ENCODE results near the gene KHSRP.

DNA sequence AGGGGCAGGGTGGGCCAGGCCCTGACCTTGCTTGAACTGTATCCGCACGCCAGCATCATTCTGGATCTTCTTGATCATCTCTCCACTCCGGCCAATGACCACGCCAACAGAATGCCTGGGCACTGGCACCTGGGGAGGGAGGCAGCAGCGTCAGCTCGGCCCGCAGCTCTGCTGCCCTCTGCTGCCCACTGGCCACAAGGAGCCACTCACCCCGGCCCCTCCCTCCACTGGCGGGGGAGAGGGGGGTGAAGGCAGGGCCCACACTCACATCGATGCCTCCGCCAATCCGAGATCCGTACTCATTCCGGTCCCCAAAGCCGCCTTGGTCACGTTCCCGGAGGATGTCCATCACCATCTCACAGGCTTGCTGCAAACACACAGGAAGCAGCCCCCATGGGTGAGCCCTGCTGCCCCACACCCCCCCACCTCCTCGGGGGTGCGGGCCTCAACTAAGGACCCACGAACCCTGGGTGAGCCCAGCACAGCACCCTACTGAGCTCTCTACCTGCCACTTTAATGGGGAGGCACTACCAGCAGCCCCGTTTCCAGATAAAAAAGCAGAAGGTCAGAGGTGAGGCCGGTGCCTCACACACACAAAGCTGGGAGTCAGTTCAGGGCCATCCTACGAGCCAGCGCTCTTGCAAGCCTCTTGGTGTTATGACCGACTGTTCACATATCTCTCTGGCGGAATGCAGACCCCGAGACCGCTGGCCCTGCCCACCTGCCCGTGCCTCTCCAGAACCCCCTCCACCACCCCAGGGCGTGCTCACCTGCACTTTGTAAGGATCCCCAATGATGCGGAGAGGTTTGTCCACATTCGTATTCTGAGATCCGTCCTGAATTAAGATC is 6.7 kb downstream of the KHSRP start:
- TF ChIP-seq, protein P1, sequence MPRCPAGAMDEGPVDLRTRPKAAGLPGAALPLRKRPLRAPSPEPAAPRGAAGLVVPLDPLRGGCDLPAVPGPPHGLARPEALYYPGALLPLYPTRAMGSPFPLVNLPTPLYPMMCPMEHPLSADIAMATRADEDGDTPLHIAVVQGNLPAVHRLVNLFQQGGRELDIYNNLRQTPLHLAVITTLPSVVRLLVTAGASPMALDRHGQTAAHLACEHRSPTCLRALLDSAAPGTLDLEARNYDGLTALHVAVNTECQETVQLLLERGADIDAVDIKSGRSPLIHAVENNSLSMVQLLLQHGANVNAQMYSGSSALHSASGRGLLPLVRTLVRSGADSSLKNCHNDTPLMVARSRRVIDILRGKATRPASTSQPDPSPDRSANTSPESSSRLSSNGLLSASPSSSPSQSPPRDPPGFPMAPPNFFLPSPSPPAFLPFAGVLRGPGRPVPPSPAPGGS (CRISPR knock-in tag; IDR thresholded peaks at IDR 0.05): no peak
- TF ChIP-seq HIVEP1 (CRISPR knock-in tag; IDR thresholded peaks at IDR 0.05): no peak
